ENCODE results near the gene VWA5B1.

Gene VWA5B1

DNA sequence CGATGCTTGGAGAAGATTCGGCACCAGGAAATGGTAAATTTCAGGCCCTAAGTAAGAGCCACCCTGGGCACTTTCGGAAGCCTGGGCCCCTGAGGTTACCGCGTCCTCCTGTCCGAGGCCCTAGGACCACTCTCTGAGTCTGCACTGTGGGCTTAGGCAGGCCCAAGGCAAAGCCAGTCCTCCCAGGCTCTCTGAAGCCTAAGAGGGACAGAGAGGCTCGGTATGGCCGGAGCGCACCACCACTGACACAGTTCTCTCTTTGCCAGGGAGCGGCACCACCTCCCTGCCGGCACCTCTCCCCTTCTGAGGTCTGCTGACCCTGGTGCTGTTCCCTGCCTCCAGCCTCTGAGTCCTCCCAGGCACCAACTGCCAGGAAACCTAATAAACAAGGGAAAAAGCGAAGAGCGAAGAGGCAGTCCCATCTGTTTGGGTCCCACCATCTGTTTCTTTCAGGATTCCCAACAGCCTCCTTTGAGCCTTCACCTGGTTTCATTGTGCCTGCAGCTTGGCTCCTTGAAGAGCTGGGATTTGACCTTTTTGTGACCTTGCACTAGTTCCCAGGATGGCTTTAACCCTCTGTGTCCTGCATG, 57.7 kb downstream of the VWA5B1 start:
- DNase-seq (ENCODE audit: extremely low read depth, low read depth) = no peak
- TF ChIP-seq, protein P1, sequence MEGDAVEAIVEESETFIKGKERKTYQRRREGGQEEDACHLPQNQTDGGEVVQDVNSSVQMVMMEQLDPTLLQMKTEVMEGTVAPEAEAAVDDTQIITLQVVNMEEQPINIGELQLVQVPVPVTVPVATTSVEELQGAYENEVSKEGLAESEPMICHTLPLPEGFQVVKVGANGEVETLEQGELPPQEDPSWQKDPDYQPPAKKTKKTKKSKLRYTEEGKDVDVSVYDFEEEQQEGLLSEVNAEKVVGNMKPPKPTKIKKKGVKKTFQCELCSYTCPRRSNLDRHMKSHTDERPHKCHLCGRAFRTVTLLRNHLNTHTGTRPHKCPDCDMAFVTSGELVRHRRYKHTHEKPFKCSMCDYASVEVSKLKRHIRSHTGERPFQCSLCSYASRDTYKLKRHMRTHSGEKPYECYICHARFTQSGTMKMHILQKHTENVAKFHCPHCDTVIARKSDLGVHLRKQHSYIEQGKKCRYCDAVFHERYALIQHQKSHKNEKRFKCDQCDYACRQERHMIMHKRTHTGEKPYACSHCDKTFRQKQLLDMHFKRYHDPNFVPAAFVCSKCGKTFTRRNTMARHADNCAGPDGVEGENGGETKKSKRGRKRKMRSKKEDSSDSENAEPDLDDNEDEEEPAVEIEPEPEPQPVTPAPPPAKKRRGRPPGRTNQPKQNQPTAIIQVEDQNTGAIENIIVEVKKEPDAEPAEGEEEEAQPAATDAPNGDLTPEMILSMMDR (IDR thresholded peaks at IDR 0.05; ENCODE audit: low read depth, low read length) = no peak

DNA sequence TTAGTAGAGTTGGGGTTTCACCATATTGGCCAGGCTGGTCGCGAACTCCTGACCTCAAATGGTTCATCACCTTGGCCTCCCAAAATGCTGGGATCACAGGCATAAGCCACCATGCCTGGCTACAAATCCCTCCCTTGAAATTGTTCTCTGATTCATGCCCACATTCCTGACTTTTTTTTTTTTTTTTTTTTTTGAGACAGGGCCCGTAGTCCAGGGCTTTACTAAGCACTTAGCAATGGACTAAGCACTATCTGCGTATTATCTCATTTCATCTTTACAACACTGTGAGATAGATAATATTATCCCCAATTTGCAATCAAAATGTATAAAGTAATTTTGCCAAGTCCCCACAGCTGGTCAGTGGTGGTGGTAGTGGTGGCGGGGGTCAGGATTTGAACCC, 58.9 kb downstream of the VWA5B1 start:
- TF ChIP-seq, protein P1 (IDR thresholded peaks at IDR 0.05; ENCODE audit: low read depth, low read length) = no peak
- DNase-seq (ENCODE audit: extremely low read depth, low read depth) = no peak

DNA sequence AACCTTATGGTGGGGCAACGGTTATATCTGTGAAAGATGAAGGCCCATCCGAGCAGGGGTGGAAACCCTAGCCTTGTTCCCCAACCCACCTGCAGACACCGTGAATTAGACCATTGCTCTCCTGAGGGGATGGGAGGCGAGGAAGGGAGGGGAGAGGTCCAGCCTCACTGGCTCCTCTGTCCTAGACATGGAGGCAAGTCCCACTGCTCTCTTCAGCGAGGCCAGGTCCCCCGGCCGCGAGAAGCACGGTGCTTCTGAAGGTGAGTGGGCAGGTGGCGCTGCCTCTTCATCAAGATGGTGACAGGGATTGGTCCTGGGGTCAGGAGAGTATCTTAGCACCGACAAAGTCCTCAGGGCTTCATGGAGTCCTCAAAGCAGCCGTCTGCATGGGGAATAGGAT, 59.3 kb downstream of the VWA5B1 start:
- TF ChIP-seq, protein P1 (IDR thresholded peaks at IDR 0.05; ENCODE audit: low read depth, low read length) = no peak
- no peak for DNase-seq (ENCODE audit: extremely low read depth, low read depth)

GRCh38 chr1:20350421-20350820, 59.7 kb downstream of the VWA5B1 start:
- TF ChIP-seq, protein P1 (IDR thresholded peaks at IDR 0.05; ENCODE audit: low read depth, low read length) = no peak
- DNase-seq (ENCODE audit: extremely low read depth, low read depth) = no peak

GRCh38 chr1:20351911-20352701, 61.4 kb downstream of the VWA5B1 start:
- TF ChIP-seq, protein P1 (IDR thresholded peaks at IDR 0.05; ENCODE audit: low read depth, low read length) = no peak
- DNase-seq (ENCODE audit: extremely low read depth, low read depth) = no peak

DNA sequence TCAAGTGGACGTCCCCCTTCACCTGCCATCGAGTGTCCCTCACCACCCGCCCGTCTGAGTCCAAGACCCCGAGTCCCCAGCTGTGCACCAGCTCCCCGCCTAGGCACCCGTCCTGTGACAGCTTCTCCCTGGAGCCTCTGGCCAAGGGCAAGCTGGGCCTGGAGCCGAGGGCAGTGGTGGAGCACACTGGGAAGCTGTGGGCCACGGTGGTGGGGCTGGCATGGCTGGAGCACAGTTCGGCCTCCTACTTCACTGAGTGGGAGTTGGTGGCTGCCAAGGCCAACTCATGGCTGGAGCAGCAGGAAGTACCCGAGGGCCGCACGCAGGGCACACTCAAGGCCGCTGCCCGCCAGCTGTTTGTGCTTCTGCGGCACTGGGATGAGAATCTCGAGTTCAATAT, 63.2 kb downstream of the VWA5B1 start:
- DNase-seq (ENCODE audit: extremely low read depth, low read depth) = no peak
- TF ChIP-seq, protein P1 (IDR thresholded peaks at IDR 0.05; ENCODE audit: low read depth, low read length) = no peak

DNA sequence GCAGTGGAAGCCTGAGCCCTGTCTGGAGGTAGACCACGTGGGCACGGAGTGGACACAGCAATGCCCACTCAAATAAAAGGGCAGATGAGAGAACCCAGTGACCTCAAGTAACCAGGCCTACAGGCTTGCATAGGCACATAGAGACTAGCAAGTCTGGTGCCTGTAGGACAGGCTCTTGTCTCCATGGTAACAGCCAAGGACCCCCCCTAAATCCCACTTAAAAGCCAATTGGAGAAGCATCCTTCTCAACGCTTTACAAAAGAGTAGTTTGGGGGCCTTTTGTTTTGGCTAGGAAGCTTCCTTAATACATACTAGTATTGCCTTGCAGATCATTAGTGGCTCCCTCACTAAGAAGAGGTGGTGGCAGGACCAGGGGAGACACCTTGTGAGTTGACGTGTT, 63.9 kb downstream of the VWA5B1 start:
- no peak for DNase-seq (ENCODE audit: extremely low read depth, low read depth)

More for the DNA sequence above, 63.9 kb downstream of the VWA5B1 start:
- TF ChIP-seq, protein P1 (IDR thresholded peaks at IDR 0.05; ENCODE audit: low read depth, low read length) = no peak

Data from AG09319 (cell line).